ENCODE results near the gene TDRD6.
"Not testable (repeated sequence)": the region's sequence is repeated elsewhere in the genome, so short reads cannot be mapped to it uniquely, and the experiment has no call there.

The TDRD6 gene, protein sequence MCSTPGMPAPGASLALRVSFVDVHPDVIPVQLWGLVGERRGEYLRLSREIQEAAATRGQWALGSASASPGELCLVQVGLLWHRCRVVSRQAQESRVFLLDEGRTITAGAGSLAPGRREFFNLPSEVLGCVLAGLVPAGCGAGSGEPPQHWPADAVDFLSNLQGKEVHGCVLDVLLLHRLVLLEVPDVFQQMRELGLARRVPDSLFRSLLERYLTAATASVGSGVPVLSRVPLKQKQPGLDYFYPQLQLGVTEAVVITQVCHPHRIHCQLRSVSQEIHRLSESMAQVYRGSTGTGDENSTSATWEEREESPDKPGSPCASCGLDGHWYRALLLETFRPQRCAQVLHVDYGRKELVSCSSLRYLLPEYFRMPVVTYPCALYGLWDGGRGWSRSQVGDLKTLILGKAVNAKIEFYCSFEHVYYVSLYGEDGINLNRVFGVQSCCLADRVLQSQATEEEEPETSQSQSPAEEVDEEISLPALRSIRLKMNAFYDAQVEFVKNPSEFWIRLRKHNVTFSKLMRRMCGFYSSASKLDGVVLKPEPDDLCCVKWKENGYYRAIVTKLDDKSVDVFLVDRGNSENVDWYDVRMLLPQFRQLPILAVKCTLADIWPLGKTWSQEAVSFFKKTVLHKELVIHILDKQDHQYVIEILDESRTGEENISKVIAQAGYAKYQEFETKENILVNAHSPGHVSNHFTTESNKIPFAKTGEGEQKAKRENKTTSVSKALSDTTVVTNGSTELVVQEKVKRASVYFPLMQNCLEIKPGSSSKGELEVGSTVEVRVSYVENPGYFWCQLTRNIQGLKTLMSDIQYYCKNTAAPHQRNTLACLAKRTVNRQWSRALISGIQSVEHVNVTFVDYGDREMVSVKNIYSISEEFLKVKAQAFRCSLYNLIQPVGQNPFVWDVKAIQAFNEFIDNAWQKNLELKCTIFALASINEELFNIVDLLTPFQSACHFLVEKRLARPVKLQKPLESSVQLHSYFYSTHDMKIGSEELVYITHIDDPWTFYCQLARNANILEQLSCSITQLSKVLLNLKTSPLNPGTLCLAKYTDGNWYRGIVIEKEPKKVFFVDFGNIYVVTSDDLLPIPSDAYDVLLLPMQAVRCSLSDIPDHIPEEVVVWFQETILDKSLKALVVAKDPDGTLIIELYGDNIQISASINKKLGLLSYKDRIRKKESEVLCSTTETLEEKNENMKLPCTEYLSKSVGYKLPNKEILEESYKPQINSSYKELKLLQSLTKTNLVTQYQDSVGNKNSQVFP (N-terminal part only)

DNA sequence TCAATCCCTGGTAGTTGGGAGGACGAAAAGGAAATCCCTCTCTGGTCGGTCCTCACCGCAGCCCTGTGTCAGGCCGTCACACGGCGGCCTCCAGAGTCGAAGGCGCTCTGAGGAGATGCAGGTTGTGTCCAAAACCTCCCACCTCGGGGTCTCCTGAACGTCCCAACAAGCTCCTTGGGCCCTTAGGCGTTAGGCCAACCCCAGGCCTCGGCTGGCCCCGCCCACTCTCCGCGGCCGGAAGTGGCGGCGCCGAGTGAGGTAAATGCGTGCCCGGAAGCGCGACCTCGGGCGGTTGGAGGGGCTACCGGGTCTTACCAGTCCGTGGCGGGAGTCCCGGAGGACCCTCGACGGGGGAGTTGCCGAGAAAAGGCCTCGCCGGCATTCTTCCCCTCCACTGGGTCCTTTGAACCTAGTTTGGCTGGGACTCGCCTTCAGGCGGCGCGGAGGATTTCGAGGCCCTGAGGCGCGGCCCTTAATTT is at the start of gene TDRD6:
TSS of gene TDRD6 (plus strand) at position 267 of the 479 bp plus-strand sequence. CDS start 244 bp downstream, outside the sequence.
- no peak for DNase-seq

DNA sequence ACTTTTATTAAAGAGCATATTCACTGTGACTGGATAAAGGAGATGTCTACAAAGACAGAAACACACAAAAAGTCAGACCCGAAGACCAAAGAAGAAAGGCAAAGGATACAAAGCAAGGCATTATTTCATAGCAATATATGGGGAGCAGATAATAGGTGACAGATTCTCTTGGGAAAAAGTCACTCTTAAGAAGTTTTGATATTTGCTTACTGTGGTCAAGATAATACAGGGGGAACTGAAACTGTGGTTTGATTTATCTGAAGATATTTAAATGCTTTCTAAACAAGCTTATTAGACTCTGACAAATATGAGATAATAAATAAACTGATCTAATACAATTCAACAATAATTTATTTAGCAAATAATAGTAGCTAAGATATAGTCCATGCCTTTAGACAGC is 49.8 kb upstream of the TDRD6 start:
- DNase-seq: no peak

DNA sequence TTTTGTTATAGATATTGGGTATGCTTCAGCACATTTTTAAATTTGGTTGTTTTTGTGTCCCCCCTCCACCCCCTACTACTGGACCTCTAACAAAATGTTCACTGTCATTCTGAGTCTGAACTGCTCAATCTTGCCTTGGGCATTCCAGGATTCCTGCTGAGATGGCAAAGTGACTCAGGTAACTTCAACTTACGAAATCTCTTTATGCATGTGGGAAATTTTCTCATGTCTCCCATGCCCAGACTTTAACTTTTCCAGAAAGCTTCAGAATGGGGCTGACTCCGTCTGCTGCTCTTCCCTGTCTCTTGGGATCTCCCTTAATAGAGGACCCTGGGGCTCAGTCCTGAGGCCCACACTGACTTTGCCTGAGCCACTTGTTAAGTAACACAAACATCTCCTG is 49.0 kb upstream of the TDRD6 start:
- DNase-seq: no peak

DNA sequence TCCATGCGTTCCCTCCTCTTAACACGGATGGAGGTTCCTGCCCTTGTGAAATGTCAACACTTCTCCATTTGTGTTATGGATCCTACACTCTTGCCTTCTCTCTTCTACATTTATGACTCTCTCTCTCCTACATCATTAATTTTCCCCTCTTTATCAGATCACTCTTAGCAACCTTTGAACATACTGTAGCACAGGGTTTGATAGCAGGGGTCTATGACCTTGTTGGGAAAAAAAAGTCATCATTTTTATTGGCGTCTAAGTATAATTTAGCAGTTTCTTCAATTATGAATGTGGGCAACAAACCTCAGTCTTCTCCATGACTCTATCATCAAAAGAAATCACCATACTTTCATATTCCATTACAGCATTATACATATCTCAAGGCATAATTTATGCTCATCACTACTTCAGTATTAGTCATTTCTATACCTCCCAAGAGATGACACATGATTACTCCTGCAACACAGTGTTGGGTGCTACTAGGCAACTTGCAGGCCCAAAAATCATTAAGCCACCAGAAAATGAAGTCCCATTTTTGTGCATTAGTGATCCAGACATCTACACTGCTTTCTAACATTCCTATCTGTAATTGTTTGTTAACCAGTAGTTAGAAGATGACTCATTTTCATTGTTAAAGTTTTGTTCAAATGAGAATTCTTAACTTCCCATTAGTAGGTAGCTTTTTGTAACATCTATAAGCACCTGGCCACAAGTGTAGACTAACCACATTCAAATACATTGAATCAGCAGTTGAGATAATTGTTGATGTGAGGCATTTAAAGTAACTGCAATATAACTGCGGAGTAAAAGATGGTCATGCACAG is 44.5 kb upstream of the TDRD6 start:
- DNase-seq: no peak

DNA sequence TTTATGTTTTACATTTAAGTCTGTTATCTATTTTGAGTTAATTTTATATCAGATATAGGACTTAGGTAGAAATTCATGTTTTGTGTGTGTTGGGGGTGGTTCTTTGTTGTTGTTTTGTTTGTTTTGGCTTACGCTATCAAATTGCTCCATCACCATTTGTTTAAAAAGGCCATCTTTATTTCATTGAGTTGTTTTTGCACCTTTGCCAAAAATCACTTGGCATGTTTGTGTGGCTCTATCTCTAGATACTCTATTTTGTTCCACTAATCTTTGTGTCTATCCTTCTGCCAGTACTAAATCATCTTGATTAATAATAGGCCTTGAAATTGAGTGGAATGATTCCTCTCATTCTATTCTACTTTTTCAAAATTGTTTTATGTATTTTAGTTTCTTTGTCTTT is 42.4 kb upstream of the TDRD6 start:
- DNase-seq: no peak

DNA sequence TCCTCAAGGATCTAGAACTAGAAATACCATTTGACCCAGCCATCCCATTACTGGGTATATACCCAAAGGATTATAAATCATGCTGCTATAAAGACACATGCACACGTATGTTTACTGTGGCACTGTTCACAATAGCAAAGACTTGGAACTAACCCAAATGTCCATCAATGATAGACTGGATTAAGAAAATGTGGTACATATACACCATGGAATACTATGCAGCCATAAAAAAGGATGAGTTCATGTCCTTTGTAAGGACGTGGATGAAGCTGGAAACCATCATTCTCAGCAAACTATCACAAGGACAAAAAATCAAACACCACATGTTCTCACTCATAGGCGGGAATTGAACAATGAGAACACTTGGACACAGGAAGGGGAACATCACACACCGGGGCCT is 39.6 kb upstream of the TDRD6 start:
- DNase-seq: not testable (repeated sequence)

DNA sequence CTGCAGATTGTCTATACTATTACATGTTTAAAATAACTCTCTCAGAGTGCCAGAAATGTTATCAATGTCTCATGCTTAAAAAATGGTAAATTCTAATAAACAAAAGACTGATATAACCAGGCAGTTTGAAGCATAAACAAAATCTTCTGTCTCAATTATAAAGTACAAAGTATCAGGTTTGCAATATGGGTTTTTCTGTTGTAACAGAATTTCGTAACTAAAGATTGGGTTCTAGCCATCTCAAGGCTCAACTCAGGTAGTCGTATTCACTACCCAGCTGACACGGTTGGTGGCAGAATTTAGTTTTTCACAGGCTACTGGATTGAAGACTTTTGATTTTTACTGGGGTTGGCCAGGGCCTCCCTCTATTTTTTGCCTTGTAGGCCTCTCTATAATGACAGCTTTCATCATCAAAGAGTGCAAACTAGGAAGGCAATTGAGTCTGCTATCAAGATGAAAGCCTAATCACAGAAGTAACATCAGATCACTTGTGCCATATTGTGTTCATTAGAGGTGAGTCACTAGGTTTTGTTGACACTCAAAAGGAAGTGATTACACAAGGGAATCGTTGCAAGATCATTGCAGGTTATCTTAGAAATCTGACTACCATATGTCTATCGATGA is 38.7 kb upstream of the TDRD6 start:
- no peak for DNase-seq

DNA sequence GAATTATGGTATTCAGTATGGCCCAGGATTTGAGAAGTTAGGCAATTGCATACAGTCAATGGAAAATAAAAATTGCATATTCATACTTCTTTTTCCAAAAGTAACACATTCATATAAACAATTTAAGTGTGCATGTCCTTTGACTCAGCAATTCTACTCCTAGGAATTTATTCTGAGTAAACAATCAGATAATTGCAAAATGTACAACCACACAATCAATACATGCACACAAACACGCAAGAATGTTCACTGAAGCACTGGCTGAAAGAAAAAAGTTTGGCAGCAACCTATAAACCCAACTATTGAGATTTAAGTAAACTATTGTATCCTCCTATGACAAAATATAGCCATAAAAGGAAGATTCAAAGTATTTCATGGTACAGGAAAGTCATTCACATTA is 36.7 kb upstream of the TDRD6 start:
- no peak for DNase-seq

DNA sequence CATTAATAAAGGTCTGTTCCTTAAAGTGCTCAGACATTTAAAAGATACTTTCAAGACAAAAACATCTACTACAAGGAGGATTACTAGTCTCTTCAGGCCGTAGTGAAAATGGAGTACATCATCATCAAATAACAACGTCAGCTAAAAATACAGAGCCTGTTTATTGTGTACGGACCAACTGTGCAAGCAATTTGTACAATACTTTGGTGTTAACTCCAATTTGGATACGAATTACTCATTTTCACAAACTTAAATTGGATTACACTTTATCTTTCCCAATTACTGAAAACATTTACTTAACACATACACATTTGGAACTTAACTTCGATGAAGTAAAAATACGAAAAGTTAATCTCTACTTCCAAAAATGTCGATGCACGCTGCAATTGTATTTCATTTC is 35.9 kb upstream of the TDRD6 start:
- no peak for DNase-seq

DNA sequence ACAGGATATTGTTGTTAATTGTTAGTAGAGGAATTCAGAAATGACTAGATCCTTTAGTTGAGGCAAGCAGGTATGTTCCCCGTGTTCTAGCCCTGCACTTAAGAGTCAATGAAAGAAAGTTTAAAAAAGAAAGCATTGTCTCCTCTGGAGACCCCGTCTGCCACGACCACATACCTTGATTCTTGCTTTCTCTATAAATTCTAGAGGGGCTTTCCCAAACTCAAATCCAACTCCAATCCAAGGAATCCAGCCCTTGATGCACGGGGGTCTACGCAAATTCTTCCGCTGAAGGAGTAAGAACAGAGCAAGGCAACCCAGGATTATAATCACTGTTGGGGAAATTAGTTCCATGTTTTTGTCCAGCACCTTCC is 35.5 kb upstream of the TDRD6 start:
- no peak for DNase-seq

DNA sequence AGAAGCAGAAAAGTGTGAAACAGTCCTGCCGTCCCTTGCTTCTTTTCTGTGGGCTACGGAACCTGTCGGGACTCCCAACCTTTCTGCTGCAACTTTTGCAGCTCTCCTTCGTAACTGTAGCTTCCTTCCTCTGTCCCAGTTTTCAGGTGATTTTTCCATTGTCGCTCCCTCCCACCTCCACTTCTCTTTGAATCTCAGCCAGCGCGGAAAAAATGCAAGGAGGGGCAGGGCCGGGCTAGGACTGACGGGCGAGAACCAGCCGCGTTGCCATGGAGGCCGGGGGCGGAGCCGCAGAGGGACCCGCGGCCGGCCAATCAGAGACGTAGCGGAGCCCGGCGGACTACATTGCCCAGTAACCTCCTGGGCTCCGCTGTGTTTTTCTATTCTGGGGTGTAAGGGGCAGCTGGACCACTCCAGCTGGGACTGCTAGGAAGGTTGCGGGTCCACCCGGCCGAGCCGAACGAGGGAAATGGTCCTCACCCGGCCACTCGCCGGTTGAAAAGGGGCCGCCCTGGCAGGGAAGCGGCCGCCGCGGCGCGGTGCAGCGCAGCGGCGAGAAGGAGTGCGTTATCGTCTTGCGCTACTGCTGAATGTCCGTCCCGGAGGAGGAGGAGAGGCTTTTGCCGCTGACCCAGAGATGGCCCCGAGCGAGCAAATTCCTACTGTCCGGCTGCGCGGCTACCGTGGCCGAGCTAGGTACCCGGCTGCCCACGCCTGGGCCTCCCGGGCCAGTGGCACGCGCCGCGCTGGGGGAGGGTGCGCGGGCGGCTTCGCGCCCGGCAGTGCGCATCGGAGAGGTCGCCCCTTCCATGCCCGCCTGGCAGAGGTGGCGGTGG is 34.9 kb upstream of the TDRD6 start, which contains the start of the genes CYP39A1 and SLC25A27:
TSS of gene CYP39A1 (minus strand) at position 216 of the 836 bp plus-strand sequence. CDS start 236 bp downstream, outside the sequence.
TSS of gene SLC25A27 (plus strand) at position 373 of the 836 bp plus-strand sequence. CDS start at position 591, 218 bp downstream.
- peak; percentile 85 for DNase-seq

DNA sequence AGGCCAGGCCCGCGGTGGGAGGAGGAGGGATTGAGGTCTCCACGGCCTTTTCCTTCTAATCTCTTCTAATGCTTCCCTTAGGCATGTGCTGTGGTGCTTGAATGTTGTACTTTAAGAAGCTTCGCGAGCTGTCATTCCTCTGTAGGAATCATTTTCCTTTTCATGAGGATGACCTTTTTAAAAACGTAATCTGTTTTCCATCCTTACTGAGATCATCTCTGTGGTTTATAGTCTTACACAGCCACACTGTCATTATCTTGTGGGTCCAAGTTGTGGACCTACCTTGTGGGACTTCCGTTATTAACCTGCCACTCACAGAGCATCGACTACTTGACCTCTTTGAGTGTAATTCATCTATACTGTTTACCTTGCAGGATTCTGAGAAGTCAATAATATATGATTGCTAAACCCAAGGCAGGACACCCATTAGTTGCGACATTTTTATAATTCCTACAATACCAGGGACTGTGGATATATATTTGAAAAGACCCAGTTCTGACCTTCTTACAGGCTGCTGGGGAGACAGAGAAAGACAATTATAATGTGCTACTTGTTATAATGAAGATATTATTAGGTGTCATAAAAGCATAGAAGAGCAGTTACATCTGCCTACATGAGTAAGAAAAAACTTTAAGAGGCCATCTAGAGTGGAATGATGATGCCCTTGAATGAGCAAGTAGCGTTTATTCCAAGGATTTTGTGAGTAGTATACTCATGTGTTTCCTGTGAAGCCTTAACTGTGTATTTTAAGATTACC is 34.1 kb upstream of the TDRD6 start:
- DNase-seq: no peak

DNA sequence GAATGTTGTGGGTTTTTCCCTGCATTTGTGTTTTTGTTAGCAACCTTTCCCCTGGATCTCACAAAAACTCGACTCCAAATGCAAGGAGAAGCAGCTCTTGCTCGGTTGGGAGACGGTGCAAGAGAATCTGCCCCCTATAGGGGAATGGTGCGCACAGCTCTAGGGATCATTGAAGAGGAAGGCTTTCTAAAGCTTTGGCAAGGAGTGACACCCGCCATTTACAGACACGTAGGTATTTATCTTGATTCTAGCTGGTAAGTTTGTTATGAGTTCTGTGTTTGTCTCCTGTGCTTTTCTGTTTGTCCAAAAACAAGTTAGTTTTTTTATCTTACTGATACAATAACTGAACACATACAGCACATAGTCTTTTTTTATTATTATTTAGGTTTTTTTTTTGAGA is 31.9 kb upstream of the TDRD6 start:
- DNase-seq: no peak

DNA sequence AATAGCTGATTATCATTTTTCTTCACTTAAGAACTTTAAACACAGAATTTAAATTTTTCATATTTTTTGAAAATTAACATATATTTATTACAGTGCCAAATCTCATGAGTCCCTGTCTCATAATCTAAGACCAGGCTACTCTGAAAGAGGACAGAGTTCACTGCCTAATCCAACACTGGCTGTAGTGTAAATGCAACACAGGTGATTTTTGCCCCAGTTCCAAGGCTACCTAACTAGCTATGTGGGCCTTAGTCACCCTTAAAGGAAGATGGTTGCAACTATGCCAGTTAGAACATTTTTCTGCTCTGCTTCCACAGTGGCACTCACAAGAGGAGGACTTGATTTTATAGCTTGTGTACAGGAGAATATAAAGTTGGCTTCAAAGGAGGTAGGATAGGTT is 30.0 kb upstream of the TDRD6 start:
- no peak for DNase-seq

DNA sequence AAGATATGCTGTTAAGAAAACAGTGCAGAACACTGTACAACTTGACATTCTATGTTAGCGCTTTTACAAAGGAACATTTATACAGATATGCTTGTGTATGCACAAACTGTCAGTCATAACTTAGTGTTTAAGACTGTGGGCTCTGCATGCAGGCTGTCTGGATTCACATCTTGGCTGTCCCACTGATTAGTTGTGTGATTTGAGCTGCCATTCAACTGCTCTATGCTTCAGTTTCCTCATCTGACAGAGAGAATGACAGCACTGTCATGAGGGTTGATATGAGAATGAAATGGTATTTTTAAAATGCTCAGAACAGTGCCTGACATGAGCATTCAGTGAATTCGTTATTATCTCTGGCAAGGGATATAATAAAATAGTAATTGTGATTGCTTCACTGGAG is 26.2 kb upstream of the TDRD6 start:
- DNase-seq: no peak

DNA sequence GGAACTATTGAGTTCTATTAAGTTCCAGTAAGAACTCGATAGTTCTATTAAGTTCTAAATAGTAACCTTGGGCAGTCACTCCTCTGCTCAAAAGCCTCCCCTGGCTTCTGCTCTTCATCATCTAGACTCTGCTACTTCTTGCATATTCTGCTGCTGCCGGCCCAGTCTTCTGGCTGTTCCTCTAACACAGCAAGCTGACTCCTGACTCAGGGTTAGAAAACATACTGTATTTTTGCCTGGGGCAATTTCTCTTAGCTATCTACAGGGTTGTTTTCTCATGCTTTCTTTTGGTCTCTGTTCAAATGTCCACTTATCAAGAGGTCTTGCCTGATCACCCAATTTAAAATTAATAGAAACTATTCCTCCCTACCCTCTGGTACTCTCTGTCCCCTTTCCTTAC is 20.3 kb upstream of the TDRD6 start:
- DNase-seq: no peak

DNA sequence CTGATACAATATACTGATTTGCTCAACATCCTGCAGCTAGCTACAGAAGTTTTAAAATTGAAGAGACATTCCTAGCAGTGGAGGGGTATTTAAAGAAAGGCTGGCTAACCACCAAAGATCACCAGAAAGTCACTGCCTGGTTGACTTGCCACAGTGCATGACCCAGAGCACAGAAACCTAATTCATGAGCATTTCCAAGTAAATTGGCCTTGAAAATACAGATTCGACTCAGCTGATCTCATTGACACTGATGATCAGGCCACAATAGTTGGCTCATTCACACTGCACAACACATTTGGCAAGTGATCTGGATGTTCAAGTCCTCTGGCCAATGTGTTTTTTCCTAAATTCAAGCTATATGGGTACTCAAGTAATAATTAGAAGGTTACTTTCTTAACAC is 13.3 kb upstream of the TDRD6 start:
- no peak for DNase-seq

DNA sequence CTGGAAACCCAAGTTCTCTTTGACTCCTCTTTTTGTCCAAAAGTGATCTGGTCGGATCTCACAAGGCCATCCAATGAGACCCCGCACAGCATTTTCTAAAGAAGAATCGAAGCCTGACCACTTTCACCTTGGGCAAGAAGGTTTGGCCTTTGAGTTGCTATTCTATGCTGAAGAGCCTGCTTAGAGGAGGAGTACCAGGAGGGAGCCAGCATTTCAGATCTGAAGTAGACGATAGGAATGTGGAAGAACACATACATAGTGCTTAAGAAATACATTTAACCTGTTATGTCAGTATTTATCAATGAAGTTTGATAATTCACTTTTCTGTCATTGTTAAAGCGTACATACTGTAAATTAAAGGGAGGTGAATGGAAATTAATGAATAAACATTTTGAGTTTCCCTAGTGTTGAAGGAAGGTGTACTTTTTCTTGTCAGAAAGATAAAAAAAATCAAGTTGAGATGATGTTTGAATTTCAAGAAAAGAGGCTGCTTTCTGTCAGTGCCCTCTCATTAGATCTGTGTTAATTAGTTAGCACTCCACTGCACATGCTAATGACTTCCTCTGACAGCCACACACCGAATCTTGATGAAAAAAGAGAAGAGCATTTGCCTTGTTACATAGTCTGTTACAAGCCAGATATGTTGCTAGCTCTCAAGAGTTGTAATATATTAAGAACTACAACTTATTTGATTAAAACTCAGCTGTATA is 10.9 kb upstream of the TDRD6 start:
- DNase-seq: no peak

DNA sequence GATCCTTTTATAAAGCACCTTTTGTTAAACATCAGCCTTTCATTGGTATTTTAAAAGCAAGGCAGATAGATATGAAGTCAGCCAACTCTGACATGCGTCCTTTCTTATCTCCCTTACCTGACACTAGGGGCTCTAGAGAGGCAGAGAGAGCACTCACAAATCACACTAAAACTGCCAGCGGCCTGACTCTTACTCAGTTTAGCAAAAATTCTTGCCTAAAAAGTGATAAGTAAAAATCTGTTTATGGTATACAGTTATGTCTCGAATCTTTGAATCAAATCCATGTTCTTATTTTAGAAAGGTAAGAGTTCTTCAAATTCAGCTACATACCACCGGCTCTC is 10.4 kb upstream of the TDRD6 start:
- no peak for DNase-seq
